ENCODE measurements around the gene KCNJ14.

GRCh38 chr19:48500830-48501493 is 45.6 kb downstream of the KCNJ14 start:
- TF ChIP-seq MAX (IDR thresholded peaks at IDR 0.05; ENCODE audit: insufficient read depth, insufficient read length) (no peak), CTCF (IDR thresholded peaks at IDR 0.05; ENCODE audit: extremely low read depth in 1 of 2, insufficient read depth in 1 of 2, low read depth in 1 of 2, low read length in 2 of 2) (no peak), POLR2A (IDR thresholded peaks at IDR 0.05; ENCODE audit: low read depth, low read length) (no peak)
